ENCODE measurements around the gene UCHL5.
"Not testable (repeated sequence)": the region's sequence is repeated elsewhere in the genome, so short reads cannot be mapped to it uniquely, and the experiment has no call there.

The UCHL5 gene

DNA sequence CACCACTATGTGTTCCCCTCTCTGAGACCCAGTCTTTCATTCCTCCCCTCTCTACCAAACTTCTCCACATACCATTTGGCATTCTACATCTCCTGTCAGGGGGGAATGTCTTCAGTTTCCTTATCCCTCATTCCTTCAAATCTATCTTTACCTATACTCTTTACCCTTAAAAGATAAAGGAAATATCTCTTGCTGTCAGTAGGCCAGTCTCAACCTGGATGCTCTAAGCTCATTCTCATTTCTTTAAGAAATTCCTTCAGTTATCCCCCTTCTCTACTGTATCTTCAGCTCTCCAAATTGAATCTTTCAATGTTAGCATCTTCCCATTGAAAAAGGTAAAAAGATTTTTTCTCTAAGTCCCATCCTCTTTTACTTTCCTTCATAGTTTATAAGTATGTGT is 6.8 kb upstream of the UCHL5 start:
- no peak for DNase-seq (ENCODE audit: low spot score)

DNA sequence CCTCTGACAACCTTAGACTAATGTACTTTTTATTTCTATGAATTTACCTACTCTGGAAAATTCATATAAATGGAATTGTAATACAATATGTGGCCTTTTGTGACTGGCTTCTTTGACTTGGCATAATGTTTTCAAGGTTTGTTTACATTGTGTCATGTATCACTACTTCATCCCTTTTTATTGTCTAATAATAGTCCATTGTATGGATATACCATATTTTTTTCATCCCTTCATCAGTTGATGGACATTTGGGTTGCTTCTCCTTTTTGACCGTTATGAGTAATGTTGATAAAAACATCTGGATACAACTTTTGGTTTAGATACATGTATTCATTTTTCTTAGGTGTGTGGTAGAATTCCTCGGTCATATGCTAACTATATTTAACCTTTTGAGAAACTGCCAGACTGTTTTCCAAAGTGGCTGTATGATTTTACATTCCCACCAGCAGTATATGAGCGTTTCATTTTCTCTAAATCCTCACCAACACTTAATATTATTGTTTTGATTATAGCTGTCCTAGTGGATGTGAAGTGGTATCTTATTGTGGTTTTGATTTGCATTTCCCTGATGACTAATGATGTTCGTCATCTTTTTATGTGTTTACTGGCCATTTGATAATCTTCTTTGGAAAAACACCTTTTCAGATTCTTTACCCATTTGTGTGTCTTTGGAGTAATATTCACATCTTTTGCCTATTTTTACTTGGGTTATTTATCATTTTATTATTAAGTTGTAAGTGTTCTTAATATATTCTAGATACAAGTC is 3.7 kb upstream of the UCHL5 start:
- DNase-seq (ENCODE audit: low spot score), result no peak

DNA sequence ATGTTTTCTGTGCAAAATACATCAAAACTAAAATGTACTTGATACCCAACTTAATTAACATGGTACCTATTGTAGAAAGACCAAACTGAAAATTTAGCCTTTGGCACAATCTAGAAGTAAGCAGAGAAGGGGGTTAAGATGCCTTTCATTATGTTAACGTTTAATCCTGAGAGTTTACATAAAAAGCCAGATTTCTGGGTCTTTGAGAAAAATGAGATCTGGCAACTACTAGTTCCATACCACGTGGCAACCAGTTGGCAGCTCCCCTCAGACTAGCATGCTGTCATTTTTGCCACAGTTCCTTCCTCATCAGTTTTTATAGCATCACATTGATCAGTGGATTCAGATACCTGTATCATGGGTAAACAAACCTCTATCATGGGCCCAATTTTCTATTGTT is 1.8 kb upstream of the UCHL5 start:
- no peak for DNase-seq (ENCODE audit: low spot score)

DNA sequence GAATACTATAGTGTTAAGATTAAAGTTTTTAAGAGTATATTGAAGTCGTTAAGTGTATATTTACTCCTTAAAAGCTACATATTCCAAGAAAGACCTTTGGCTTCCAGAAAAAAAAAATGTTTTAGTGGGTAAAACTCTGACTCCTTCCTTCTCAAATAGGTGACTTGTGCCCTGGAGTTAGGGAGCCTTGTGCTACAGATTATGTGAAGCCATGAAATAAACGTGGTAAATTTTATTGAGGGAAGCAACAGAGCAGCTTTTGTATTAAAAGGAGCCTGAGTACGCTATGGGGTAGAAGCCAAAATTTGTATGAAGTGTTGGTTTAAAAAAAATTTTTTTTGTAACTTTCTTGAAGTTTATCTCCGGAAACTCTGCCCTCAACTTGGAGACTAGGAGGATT is 1.2 kb upstream of the UCHL5 start:
- no peak for DNase-seq (ENCODE audit: low spot score)

DNA sequence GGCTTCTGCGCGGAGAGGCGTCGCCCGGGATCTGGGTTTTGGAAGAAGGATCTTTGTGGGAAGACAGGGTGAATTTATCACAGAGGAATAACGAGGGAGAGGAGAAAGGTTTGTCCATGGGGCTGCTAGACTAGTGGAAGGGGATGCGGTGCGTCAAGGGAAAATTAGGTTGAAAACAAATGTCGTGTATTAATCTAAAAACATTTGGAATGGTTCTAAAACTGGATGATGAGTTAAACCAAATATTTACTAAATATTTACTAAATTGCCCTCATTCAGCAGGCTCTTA is 899 bp upstream of the UCHL5 start:
- no peak for DNase-seq (ENCODE audit: low spot score)

DNA sequence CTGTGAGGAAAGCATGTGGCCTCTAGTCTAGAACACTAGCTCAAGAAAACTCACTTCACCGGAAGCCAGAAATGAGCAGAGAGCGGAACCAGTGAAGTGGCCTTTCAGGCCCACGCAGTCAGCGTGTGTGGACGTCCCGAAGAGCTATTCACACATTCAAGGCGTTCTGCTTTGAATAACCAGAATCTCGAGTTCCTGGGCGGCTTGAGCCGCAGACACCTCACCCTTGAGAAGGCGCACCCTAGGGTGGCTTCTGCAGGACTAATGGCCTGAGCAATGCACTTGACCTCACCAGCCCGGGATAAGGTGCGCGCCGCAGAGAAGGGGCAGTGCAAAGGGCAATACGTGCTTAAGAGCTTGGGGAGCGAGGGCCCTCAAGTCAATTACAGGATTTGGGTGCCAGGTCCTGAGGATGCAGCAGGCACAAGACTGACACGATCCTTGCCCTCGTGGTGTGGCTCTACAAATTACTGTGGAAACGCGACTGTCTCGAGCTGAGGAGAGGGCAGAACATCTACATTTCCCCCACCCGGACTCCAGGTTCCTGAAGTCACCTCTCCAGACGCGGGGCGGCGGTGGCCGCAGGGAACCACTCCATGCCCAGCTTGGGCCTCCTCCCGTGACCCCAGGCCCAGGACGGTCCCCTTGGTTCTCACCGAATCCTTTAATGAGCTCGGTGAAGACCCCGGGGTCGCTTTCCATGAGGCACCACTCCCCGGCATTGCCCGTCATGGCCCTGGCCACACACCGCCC is 455 bp downstream of the UCHL5 start:
- peak; percentile 34 for DNase-seq (ENCODE audit: low spot score)

DNA sequence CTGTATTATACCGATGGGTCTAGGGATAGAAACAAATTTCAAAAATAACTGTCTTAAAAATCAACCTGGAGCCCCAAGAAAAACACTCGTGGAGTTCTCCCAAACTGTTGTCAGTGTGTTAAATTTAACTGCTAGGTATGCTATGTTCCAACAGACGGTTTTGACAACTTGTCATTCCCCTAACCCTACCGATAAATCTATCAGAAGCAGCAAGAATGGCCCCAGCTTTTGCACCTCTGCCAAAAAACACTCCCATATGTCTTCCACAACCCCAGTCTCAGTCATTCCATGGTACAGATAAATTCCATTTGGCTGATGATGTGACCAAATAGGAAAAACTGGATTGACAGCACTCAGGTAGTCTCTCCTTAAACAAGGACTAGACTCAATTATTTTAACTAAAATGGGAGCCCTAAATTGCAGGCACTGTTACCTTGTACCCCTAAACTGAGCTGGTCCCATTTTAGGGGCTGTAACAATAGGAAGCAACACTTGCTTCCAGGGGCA is 4.9 kb downstream of the UCHL5 start:
- no peak for DNase-seq (ENCODE audit: low spot score)

DNA sequence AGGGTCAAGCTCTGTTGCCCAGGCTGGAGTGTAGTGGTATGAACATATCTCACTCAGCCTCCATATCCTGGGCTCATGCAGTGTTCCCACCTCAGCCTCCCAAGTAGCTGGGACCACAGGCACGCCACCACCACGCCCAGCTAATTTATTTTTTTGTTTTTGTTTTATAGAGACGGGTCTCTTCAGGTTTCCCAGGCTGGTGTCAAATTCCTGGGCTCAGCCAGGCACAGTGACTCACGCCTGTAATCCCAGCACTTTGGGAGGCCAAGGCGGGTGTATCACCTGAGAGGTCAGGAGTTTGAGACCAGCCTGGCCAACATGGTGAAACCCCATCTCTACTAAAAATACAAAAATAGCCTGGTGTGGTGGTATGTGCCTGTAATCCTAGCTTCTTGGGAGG is 10.2 kb downstream of the UCHL5 start:
- not testable (repeated sequence) for DNase-seq (ENCODE audit: low spot score)

DNA sequence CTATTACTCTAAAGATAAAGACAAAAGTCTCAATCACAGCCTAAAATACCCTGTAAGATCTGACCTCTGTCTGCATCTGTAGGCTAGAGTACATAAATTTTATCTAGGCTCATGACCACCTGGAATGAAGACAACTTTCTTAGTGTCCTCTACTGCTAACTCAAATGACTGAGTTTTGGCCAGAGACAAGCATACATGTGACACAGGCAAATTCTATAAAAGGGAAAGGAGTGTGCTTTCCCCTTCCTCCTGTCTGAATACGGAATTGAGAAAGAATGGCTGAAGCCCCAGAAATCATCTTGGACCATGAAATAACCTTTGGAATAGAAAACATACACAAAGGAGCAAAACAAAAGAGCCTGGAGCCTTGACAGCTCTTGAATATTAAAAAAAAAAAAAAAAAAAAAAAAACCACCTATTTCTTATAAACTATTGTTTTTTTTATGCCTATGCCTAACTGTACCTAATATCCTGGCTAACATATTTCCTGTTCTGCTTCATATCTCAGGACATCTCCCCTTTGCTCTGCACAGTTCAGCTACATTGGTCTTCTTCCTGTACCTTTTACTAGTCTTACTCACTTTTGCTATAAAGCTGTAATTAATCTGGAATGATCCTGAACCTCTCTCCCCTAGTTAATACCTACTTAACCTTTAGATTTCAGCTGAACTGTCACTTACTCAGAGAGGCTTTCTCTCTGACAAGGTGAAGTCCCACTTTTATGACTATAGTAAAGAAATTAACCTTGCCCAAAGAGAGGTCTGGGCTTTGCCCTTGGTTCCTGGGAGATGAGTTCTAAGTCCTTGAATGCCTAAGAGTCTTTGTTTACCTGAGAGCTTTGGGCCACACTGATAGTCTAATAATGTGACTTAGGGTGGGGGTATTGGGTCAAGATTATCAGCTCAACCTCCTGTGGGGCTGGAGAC is 16.1 kb downstream of the UCHL5 start:
- no peak for DNase-seq (ENCODE audit: low spot score)

DNA sequence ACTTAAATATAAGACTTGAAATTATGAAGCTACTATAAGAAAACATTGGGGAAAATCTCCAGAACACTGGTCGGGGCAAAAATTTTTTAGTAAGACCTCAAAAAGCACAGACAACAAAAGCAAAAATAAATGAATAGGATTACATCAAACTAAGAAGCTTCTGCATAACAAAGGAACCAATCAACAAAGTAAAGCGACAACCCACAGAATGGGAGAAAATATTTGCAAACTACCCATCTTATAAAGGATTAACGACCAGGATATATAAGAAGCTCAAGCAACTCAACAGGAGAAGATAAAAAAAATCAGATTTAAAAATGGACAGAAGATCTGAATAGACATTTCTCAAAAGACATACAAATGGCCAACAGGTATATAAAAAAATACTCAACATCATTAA is 19.1 kb downstream of the UCHL5 start:
- DNase-seq (ENCODE audit: low spot score), result no peak

DNA sequence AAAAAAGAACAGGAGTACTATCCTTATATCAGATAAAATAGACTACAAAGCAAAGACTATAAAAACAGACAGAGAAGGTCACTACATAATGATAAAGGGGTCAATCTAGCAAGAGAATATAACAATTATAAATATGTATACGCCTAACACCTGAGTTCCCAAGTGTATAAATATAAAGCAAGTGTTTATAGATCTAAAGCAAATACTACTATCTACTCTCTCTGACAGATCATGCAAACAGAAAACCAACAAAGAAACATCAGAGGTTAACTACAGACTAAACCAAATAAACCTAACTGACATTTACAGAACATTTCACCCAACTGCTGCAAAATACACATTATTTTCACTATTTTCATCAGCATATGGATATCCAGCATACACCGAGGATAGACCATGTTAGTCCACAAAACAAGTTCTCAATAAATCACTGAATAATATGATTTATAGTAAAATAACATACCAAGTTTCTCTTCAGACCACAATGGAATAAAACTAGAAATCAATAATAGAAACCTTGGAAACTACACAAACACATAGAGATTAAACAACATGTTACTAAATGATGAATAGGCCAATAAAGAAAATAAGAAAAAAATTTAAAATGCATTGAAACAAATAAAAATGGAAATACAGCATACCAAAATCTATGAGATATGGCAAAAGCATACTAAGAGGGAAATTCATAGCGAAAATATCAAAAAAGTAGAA is 22.7 kb downstream of the UCHL5 start:
- no peak for DNase-seq (ENCODE audit: low spot score)

DNA sequence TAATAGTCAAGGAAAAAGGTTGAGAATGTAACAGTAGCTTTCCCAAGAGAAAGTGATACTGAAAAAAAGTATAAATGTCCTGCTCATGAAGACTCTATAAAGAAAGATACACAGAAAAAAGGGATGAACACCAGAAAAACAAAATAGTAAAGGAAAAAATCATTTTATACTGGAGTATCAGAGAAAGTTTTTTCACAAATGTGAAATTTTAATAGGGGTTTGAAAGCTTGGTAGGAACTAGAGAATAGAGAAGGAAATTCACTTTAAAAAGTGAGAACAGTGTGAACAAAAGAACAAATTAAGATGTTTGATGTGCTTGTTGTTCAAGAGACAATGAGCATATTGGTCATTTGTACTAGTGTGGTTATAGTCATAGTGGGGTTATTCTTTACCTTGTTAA is 25.6 kb downstream of the UCHL5 start:
- no peak for DNase-seq (ENCODE audit: low spot score)

DNA sequence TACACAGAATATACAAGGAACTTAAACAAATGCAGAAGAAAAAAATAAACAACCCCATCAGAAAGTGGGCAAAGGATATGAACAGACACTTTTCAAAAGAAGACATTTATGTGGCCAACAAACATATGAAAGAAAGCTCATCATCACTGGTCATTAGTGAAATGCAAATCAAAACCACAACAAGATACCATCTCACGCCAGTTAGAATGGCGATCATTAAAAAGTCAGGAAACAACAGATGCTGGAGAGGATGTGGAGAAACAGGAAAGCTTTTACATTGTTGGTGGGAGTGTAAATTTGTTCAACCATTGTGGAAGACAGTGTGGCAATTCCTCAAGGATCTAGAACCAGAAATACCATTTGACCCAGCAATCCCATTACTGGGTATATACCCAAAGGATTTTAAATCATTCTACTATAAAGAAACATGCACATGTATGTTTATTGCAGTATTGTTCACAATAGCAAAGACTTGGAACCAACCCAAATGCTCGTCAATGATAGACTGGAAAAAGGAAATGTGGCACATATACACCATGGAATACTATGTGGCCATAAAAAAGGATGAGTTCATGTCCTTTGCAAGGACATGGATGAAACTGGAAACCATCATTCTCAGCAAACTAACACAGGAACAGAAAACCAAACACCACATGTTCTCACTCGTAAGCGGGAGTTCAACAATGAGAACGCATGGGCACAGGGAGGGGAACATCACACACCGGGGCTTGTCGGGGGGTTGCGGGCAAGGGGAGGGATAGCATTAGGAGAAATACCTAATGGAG is 26.3 kb downstream of the UCHL5 start:
- not testable (repeated sequence) for DNase-seq (ENCODE audit: low spot score)

DNA sequence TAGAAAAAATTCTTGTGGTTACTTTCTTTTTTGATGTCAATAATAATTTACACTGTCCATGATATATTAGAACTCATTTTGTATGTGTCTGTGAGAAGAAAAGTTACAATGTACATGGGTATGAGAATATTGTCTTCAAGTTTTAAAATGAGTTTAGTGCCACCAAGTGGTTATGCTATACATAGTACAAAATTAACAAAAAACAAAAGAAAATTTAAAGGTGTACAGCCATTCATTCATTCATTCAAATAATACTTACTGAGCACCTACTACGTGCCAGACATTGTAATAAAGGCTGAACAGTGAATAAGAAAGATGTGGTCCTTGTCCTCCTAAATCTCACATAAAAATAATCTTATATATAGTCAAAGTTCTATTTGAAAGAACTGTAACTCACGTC is 27.7 kb downstream of the UCHL5 start:
- no peak for DNase-seq (ENCODE audit: low spot score)

DNA sequence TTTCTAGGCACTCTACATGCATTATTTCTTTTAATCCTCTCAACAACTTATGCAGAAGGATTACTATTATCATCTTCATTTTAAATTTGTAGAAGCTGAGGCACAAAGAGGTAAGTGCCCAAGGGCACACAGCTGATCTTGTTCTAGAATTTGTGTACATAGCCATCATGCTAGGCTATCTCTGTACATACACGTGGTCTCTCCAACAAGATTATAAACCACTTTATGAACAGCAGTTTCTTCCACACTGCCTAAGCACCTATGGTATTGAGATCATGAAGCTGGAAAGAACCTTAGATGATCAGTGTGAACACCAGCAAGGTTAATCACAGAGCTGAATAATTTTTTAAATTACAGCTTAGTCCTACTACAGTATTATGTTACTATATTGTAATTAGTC is 28.9 kb downstream of the UCHL5 start:
- no peak for DNase-seq (ENCODE audit: low spot score)

DNA sequence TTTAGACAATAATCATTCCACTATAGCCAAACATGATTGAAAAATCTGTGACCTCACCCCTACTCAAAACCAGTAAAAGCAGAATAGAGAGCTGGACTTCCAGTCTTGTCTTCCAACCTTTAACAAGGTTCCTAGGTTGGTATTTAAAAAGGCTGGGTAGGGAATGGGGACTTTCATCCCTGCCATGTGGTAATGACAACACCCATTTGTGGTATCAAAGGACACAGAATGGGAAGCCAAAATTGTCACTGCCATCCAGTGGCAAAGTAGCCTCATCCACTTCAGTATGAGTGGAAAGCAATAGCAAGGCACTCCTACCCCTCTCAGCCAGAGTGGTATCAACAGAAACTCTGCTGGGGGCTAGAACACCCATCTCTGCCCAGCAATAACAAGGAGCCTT is 33.9 kb downstream of the UCHL5 start:
- no peak for DNase-seq (ENCODE audit: low spot score)

DNA sequence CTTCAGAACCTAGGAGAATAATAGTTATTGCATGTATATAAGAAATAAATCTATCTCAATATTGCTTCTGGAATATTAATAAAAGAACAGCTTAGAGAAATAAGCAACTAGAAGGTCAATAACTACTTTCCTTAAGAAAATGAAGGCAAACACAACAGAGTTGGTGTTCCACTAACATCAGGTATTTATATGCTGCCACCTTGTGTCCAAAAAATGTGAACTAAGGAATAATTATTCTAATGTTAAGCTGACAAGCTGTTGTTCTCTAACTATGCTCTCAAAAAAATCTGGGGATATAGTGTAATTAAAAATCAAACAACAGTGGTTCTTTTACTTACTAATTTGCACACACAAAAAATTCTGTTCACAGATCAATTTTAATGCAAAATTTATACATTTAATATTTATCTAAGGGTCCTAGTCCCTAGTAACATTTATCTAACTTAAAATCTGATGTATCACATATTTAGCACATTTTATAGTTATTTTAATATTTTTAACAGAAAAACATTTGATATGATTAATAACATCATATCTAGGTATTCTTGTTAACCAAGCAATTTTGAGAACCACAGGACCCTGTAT is 39.6 kb downstream of the UCHL5 start:
- DNase-seq (ENCODE audit: low spot score), result peak; percentile 42

DNA sequence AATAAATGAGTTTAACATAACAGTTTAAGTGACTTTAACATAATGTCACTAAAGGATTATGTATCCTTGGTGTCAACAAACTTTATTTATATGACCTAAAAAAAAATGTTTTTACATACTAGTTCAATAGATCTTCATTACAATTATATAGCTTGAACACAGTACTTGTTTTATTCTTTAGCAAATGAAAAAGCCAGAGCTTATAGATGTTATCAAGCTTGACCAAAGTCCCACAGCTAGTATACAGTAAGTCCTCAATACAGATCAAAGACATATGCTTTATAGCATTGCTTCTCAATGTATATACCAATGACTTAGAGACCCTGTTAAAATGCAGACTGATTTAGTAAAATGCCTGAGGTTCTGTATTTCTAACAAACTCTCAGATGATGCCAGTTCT is 42.4 kb downstream of the UCHL5 start:
- no peak for DNase-seq (ENCODE audit: low spot score)

DNA sequence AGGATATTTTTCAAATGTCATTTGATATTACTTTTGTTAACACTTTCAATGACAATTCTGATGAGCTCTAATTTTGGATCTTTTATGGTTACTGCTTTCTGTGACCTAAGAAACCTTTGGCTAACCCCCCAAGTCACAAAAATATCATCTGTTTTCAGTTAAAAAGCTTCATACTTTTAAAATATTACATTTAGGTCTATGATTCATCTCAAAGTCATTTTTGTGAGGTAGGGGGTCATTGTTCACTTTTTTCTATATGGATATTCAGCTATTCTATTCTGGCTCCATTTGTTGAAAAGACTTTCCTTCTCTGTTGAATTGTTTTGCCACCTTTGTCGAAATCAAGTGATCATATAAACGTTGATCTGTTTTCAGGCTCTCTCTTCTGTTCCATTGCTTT is 44.8 kb downstream of the UCHL5 start:
- DNase-seq (ENCODE audit: low spot score), result no peak

DNA sequence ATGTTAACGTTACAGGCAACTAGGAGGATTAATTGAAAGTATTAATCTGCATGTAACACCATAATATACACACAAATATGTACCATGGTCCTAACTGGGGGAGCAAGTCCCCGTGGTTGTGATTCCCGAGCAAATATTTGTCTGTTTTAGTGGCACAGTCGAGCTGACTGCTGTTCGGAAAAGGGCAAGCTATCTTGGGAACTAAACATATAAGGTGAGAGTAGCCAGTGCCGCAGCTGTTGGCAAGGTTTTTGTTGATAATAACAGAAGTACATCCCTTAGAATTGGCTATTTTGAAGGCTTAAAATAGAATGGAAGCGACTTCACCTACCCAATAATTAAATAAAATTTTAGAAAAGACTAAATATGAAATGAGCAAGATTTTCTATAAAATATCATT is 45.5 kb downstream of the UCHL5 start:
- no peak for DNase-seq (ENCODE audit: low spot score)

DNA sequence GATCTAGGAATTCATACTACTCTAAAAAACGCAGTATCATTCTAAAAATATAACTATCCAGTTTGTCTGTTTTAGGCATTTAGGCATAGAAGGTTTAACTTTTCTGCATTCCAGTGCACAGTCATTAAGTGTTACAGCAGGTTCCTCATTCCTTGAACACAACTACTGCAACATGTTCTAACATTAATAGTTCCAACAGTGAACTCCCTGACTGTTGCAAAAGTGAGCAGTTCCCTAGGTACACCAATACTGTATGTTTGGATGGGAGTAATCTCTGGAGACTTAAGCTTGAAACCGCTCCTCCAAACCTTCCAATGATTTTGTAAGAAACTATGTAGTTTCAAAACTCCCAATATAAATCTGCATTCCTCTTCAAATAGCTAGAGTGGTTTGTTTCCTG is 46.2 kb downstream of the UCHL5 start:
- DNase-seq (ENCODE audit: low spot score), result no peak

Data from putamen (tissue), 1 donor.